ENCODE measurements around the gene CIPC. TPM values are rescaled to one million over a fixed set of nuclear protein-coding genes. Genes with fewer than 3 reads are reported as not detected.

CIPC gene, protein sequence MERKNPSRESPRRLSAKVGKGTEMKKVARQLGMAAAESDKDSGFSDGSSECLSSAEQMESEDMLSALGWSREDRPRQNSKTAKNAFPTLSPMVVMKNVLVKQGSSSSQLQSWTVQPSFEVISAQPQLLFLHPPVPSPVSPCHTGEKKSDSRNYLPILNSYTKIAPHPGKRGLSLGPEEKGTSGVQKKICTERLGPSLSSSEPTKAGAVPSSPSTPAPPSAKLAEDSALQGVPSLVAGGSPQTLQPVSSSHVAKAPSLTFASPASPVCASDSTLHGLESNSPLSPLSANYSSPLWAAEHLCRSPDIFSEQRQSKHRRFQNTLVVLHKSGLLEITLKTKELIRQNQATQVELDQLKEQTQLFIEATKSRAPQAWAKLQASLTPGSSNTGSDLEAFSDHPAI
- total RNA-seq (2014; rRNA removed; shearing (Covaris generic)), result 7.0 and 7.8 TPM in 2 replicates

DNA sequence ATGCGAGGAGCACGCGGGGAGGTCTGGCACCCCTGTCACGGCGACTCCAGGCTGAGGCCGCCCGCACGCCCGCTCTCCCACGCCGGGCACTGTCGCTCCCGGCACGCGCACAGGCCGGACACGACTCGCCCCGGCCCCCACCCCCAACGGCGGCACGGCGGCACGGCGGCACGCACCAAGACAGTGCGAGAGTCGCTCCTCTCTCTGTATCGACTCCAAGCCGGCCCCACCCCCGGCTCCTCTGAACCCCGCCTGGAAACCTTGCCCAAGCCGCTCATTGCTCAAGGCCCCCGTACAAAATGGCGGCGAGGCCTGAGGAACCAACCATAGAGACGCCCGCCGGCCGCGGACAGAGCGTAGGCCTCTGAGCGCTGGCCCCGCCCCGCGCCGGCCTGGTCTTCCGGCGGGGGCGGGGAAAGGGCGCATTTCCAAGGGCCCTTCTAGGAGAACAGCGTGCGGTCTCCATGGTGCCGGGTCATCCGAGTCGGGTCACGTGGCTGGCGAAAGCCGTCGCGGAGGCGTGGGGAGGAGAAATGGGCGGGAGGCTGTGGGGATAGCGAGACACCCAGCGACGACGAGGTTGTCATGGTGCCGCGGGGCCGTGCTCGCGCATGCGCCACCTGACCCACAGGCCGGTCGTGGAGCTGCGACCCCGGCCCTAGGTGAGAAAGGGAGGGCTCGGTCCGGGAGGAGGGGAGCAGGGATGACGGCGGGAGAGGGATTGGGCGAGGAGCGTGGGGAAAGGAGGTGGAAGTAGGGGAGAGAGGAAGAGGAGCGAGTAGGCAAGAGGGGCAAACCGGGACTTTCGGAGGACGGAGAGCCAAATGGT lies at the start of gene CIPC:
Gene CIPC, plus strand, starts transcription at position 559 of the 829 bp plus-strand sequence. CDS start 7,451 bp downstream, outside the sequence.

DNA sequence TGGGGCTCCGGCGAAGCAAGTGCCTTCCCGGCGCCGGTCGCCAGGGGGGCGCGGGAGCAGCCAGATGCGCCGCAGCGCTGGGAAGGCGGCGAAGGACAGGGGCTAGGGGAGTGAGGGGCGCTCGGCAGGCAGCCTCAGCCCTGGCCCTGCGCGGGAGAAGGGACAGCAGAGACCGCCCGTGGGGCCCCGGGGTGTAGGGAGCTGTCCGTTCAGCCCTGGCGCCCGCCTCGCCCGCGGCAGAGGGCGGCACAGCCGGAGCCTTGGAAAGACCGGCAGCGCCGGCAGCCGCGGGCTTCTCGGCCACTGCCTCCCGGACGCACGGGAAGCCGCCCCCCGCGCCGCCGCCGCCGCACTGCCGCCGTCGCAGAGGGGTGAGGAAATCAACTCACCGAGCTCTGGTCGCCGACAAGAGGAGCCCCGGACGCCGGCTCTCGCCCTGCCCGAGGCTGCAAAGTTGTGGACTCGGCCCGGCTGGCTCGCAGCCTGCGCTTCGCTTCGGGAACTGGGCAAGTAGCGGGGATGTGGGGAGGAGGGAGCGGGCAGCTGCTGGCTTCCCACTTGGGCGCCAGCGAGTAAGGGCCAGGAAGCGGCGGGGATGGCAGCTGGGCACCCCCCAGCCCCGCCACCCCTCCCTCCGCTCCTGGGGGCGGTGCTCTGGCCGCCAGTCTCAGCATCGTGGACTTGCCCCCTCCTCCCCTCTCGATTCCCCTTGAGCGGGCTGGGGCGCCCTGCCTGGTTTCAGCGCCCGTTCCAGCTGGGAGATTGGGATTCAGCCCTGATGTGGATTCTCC lies 43.4 kb downstream of the CIPC start, which contains the start of gene ZDHHC22:
Gene ZDHHC22, minus strand, starts transcription at position 578 of the 791 bp plus-strand sequence. CDS start 2,053 bp downstream, outside the sequence.

Other genes starting within 250 kb of the CIPC start
- gene IRF2BPL, start 69.5 kb upstream of the CIPC start, total RNA-seq (2014; rRNA removed; shearing (Covaris generic)), result 47.0 and 54.2 TPM in 2 replicates
- not detected in 2 replicates for gene ZDHHC22, start 43.5 kb downstream of the CIPC start, total RNA-seq (2014; rRNA removed; shearing (Covaris generic))
- gene TMEM63C, start 83.5 kb downstream of the CIPC start, total RNA-seq (2014; rRNA removed; shearing (Covaris generic)), result 0.21 and 0.30 TPM in 2 replicates
- gene NGB, start 172.9 kb downstream of the CIPC start, total RNA-seq (2014; rRNA removed; shearing (Covaris generic)), result not detected in 2 replicates
- 14.0 and 24.4 TPM in 2 replicates for gene POMT2, start 222.6 kb downstream of the CIPC start, total RNA-seq (2014; rRNA removed; shearing (Covaris generic))
- gene GSTZ1, start 222.8 kb downstream of the CIPC start, total RNA-seq (2014; rRNA removed; shearing (Covaris generic)), result 25.4 and 31.5 TPM in 2 replicates

Measured in A375 (cell line).